ENCODE measurements around the gene NYNRIN.

DNA sequence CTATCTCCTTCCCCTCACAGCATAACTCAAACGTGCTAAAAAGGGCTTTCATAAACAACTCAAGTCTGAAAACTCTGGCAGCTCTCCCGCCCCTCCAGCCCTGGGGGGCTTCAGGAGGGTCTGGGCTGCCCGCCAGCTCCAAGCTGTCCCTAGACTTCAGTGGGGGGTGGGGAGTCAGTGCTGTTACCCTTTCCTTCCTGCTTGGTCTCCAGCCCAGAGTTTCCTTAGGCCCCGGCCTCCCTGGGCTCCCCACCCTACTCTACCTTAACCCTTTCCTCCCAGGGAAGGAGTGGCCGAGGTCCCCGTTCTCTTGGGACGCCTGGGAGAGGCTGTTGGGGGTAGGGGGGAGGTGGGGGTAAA lies 530 bp upstream of the NYNRIN start:
- no peak for TF ChIP-seq SMC3 (IDR thresholded peaks at IDR 0.05; ENCODE audit: low read depth, low read length)
- TF ChIP-seq, protein P1, sequence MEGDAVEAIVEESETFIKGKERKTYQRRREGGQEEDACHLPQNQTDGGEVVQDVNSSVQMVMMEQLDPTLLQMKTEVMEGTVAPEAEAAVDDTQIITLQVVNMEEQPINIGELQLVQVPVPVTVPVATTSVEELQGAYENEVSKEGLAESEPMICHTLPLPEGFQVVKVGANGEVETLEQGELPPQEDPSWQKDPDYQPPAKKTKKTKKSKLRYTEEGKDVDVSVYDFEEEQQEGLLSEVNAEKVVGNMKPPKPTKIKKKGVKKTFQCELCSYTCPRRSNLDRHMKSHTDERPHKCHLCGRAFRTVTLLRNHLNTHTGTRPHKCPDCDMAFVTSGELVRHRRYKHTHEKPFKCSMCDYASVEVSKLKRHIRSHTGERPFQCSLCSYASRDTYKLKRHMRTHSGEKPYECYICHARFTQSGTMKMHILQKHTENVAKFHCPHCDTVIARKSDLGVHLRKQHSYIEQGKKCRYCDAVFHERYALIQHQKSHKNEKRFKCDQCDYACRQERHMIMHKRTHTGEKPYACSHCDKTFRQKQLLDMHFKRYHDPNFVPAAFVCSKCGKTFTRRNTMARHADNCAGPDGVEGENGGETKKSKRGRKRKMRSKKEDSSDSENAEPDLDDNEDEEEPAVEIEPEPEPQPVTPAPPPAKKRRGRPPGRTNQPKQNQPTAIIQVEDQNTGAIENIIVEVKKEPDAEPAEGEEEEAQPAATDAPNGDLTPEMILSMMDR (conservative IDR thresholded peaks at IDR 0.05; ENCODE audit: low read depth, low read length), result no peak
- no peak for TF ChIP-seq RCOR1 (IDR thresholded peaks at IDR 0.05; ENCODE audit: insufficient replicate concordance, low read length)
- TF ChIP-seq MAFK (IDR thresholded peaks at IDR 0.05; ENCODE audit: low read depth, low read length), result no peak
- TF ChIP-seq POLR2A (IDR thresholded peaks at IDR 0.05; ENCODE audit: low read depth, low read length), result no peak
- TF ChIP-seq, protein P2, sequence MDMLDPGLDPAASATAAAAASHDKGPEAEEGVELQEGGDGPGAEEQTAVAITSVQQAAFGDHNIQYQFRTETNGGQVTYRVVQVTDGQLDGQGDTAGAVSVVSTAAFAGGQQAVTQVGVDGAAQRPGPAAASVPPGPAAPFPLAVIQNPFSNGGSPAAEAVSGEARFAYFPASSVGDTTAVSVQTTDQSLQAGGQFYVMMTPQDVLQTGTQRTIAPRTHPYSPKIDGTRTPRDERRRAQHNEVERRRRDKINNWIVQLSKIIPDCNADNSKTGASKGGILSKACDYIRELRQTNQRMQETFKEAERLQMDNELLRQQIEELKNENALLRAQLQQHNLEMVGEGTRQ (IDR thresholded peaks at IDR 0.05; ENCODE audit: low read depth, low read length), result no peak
- no peak for TF ChIP-seq CHD1 (IDR thresholded peaks at IDR 0.05; ENCODE audit: low read depth, low read length)
- no peak for TF ChIP-seq RFX5 (IDR thresholded peaks at IDR 0.05; ENCODE audit: low read depth, low read length)
- TF ChIP-seq CEBPB (IDR thresholded peaks at IDR 0.05; ENCODE audit: low read depth, low read length), result no peak
- no peak for TF ChIP-seq MAZ (IDR thresholded peaks at IDR 0.05; ENCODE audit: borderline replicate concordance, low read depth, low read length)

Measured in IMR-90 (cell line).